Neural cell (in vitro differentiated cells): Measurements from ENCODE around the gene ZSCAN32.

Source experiments
- EZH2 ChIP-seq: fragments of 200-600, 300-800 bp; shearing (Covaris generic), sonication (generic); IDR thresholded peaks from 2 replicates; pipeline ENCODE4 v1.6.1; 2014; ENCODE audit warnings: antibody characterized with exemption, low read length, borderline replicate concordance, mild to moderate bottlenecking; ENCODE audit not compliant: insufficient read depth, poor library complexity, severe bottlenecking
- TF ChIP-seq, protein P1 (sequence below): fragments of 450-650 bp; IDR thresholded peaks from 2 replicates; pipeline ENCODE4 v1.5.1; 2014; ENCODE audit warnings: antibody characterized with exemption, mild to moderate bottlenecking, moderate library complexity; ENCODE audit not compliant: poor library complexity, severe bottlenecking

DNA sequence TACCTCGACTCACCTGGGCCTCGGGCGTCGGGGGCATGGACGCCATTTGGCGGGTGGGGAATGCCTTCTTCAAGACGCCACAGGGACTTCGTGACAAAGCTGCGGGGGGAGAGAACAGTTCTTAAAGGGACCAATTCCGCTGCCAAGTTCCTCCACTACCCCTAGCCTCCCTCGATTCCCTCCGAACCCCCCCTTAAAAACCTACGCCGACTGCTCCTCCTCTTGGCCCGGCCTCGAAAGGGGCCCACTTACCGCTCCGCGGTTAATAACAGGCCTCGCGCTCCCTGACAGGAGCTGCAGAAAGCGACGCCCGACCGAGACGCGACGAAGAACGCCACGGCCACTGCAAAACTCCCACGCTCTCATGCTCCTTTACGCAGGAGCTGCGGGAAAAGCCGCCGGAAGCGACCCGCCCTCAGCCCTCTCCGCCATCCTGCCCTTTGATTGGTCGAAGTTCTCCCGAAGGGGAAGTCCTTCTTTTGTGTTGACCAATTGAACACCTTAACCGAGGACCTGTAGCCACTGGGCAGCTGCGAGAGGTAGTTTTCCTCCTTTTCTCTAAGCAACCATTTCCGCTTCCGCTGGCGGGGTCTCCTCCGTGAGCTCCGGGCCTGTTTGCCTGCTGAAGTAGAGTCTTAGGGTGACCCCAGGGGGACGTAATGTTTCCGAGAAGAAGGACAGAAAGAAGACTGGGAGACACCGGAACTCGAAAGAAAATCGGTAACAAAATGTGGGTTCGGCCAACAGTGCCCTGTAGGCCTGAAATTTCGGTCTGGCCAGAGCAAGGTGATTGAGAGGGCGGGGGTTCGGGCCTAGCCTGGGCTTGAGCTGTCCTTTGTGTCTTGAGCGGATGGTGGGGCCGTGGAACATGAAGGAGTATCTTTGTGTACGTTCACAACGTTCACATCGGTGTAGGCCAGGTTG is 42.6 kb upstream of the ZSCAN32 start, which contains the start of the genes NAA60 and ZNF597:
- TF ChIP-seq EZH2 = no peak
- TF ChIP-seq, protein P1, sequence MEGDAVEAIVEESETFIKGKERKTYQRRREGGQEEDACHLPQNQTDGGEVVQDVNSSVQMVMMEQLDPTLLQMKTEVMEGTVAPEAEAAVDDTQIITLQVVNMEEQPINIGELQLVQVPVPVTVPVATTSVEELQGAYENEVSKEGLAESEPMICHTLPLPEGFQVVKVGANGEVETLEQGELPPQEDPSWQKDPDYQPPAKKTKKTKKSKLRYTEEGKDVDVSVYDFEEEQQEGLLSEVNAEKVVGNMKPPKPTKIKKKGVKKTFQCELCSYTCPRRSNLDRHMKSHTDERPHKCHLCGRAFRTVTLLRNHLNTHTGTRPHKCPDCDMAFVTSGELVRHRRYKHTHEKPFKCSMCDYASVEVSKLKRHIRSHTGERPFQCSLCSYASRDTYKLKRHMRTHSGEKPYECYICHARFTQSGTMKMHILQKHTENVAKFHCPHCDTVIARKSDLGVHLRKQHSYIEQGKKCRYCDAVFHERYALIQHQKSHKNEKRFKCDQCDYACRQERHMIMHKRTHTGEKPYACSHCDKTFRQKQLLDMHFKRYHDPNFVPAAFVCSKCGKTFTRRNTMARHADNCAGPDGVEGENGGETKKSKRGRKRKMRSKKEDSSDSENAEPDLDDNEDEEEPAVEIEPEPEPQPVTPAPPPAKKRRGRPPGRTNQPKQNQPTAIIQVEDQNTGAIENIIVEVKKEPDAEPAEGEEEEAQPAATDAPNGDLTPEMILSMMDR = no peak
